Mesangial cell (primary cell): ENCODE results near the gene TUBB6. TPM values are rescaled to one million over a fixed set of nuclear protein-coding genes. Genes with fewer than 3 reads are reported as not detected.

Experiments
- total RNA-seq: library from RNA; depleted of rRNA; stranded (reverse); fragments of >200 nt; gene quantifications from 2 replicates; pipeline ENCODE4 v1.2.3, GENCODE V29; 2015

The TUBB6 gene
- 570 and 1,134 TPM in 2 replicates for total RNA-seq

DNA sequence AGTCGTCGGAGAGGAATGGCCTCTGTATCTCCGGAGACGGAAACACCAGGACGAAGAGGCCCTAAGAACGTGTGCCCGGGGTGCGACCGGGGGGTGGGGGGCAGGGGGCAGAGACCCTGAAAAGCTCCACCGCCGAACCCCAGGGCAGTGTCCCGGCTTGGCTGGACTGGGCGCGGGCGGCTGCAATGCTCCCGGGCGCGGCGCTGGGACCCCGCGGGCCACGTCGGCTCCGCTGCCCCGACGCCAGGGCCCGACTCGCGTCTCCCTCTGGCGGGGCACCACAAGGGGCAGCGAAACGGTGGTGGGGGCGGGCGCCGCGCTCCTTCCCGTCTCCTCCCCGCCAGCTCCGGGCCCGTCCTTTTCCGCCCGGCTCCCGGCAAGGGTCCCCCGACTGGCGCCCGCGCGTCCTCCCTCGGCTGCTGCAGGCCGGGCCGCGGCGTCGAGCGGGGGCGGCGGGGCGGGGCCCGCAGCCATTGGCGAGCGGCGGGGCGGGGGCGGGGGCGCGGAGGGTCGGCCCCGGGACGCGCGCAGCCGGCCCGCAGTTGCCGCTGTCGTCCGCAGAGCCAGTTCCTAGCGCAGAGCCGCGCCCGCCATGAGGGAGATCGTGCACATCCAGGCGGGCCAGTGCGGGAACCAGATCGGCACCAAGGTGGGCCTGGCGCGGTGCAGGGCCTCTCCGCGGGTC, at the start of gene TUBB6:
TUBB6 (plus strand) TSS at position 541 of the 685 bp plus-strand sequence; CDS start at position 593, 52 bp downstream.

Other genes starting within 250 kb of the TUBB6 start
- not detected in 2 replicates for gene ANKRD62, start 214.4 kb upstream of the TUBB6 start, total RNA-seq
- gene CIDEA, start 53.9 kb upstream of the TUBB6 start, total RNA-seq: 1.3 TPM in 1 of 2 replicates, not detected in the other
- 33.2 and 38.6 TPM in 2 replicates for gene AFG3L2, start 69.0 kb downstream of the TUBB6 start, total RNA-seq
- 2.3 and 4.2 TPM in 2 replicates for gene PRELID3A, start 99.7 kb downstream of the TUBB6 start, total RNA-seq